ENCODE results near the gene WDR20. TPM values are rescaled to one million over a fixed set of nuclear protein-coding genes. Genes with fewer than 3 reads are reported as not detected.
"Not testable (repeated sequence)": the region's sequence is repeated elsewhere in the genome, so short reads cannot be mapped to it uniquely, and the experiment has no call there.

Gene WDR20
- total and polyA plus RNA-seq, 5 experiments from 2014 or later = 11.3 to 56.9 (median 15.0) TPM

DNA sequence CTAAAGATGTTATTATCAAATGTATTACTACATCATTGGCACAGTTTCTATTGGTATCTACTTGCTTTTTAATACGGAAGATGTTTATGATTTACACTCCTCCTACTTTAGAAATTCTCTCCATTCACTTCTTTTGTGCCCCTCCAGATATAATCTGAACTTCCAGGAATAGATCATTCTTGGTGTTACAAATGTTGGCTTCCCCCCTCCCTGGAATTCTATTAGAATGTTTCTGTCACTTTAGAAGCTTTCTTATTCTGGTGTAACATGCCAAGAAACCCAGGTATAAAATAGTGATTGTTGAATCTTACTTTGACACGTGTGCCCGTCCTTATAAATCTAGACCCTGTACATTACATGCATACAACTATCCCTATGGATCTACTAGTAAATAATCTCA, 1.2 kb upstream of the WDR20 start:
- Mint-ChIP-seq H3K4me1 (peaks cover 12 to 33% (median 24%) of the 10 kb centered on the region in 4 donors), H3K27me3 (no peaks in the 10 kb centered on the region), H3K4me3 (peak overlapping the region; percentile 93 to 99 (median 98)), H3K36me3 (peaks cover 0 to 13% (median 0%) of the 10 kb centered on the region in 3 donors), H3K27ac (peak overlapping the region; percentile 92 to 99 (median 96)), H3K9me3 (no peaks in the 10 kb centered on the region)
- ATAC-seq (no peak), DNase-seq (no peak)
- POLR2A ChIA-PET = no interaction called here

DNA sequence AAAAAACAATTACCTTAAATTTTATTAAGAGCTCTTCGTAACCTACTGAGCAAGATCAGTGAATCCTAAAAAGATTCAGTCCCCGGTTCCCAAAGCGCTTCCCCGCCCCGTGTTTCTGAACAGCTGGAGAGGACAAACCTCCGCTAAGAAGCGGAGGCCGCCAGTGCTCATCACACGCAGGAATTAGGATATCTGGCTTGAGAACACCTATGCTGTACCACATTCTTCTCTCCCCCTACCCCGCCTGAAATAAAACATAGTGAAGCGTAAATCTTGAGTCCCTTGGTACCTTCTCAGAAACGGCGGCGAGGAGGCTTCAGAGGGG, 774 bp upstream of the WDR20 start:
- Mint-ChIP-seq H3K36me3 (peaks cover 0 to 15% (median 0%) of the 10 kb centered on the region in 3 donors), H3K9me3 (no peaks in the 10 kb centered on the region), H3K4me3 (peak overlapping the region; percentile 93 to 99 (median 98)), H3K27me3 (no peaks in the 10 kb centered on the region), H3K27ac (peak overlapping the region; percentile 92 to 99 (median 96)), H3K4me1 (peaks cover 12 to 33% (median 24%) of the 10 kb centered on the region in 4 donors)
- DNase-seq = no peak
- POLR2A ChIA-PET = interaction anchor here (1.5 kb wide), 1 partner anchor 191 kb away, joined by 5 read pairs; no protein-coding TSS in a partner anchor
- no peak for ATAC-seq

DNA sequence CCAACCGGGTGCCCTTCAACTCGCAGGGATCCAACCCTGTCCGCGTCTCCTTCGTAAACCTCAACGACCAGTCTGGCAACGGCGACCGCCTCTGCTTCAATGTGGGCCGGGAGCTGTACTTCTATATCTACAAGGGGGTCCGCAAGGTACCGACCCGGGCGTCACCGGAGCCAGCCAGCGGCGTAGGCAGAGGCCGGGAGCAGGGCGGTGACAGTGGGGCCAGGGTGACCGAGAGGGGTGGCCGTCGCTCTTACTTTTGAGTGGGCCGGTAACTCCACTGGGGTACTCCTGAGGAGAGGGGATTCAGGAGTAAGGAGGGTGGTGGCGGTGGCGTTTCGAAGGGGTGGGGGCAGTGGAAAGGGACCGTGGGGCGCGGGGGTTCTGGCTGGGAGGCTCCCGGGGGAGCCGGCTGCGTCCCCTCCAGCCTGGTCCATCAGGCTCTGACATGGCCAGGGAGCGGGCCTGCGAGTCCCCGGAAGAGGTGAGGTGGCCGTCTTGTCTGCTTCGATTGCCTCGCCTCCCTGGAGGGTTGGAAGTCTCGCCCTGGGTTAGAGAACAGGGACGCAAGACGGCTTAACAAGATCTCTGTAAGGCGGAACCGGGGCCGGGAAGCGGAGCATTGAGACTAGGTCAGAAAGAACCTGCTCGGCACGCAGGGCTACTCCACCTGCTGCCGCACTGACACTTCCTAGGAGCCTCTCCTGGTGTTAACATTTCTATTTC, 491 bp downstream of the WDR20 start:
- peak overlapping the region; percentile 93 to 99 (median 98) for H3K4me3 Mint-ChIP-seq
- H3K4me1 Mint-ChIP-seq = peaks cover 14 to 38% (median 31%) of the 10 kb centered on the region in 4 donors
- peaks cover 0 to 19% (median 3%) of the 10 kb centered on the region in 3 donors for H3K36me3 Mint-ChIP-seq
- no peaks in the 10 kb centered on the region for H3K27me3 Mint-ChIP-seq
- H3K27ac Mint-ChIP-seq = peak overlapping the region; percentile 94 to 99 (median 98)
- H3K9me3 Mint-ChIP-seq = no peaks in the 10 kb centered on the region
- ATAC-seq (peak; percentile 14 to 26), DNase-seq (peak in 8 of 10 donors; percentile 9 to 67 (median 16))
- POLR2A ChIA-PET = interaction anchor here (0.8 to 1.5 kb wide), 3 partner anchors 179 to 331 kb away, joined by 3 to 5 read pairs (median 3); partner anchors contain the start of gene ZNF839

DNA sequence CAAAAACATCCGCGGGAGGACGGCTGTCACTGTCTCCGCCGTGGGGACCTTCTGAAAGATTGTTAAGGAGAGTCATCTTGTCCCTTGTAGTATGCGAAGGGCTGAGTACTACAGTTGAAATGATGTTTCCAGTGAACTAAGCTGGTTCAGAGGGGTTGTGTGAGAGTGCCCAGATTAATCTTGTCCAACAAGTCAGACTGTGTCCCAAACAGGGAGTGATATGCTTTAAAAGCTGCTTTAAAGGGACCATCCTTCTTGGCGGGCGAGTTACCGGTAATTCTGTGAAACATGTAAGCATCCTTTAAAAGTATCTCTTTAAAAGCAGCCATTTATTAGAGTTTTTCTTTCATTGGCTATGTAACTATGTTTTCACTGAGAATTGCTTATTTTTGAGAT, 1.1 kb downstream of the WDR20 start:
- Mint-ChIP-seq H3K4me1 (peaks cover 16 to 43% (median 36%) of the 10 kb centered on the region in 4 donors), H3K9me3 (no peaks in the 10 kb centered on the region), H3K27me3 (no peaks in the 10 kb centered on the region), H3K4me3 (peak overlapping the region; percentile 93 to 99 (median 98)), H3K27ac (peak overlapping the region; percentile 94 to 99 (median 98)), H3K36me3 (peaks cover 0 to 25% (median 5%) of the 10 kb centered on the region in 3 donors)
- ATAC-seq (no peak), DNase-seq (no peak)
- POLR2A ChIA-PET = no interaction called here

DNA sequence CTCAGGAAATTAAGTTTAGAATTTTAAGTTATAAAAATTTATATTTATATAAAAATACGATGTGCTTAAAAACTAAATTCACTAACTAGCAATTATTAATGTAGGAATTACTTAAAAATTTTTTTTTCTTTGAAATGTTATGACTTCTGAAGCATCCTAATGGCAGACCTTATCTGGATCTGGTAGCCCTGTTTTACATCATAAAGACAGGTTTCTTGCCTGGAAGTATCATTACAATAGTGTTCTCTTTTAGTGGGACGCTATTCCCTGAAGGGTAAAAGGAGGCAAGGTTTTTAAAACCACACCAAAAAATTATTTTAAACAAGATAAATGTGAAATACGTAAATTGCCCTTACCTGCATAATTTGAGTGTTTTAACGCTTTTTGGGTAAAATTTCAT, 2.1 kb downstream of the WDR20 start:
- Mint-ChIP-seq H3K27ac (no peak overlapping the region), H3K4me1 (peaks cover 21 to 53% (median 47%) of the 10 kb centered on the region in 4 donors), H3K9me3 (no peaks in the 10 kb centered on the region), H3K36me3 (peaks cover 0 to 34% (median 5%) of the 10 kb centered on the region in 3 donors), H3K27me3 (no peaks in the 10 kb centered on the region), H3K4me3 (no peak overlapping the region)
- ATAC-seq (no peak), DNase-seq (no peak)
- POLR2A ChIA-PET = interaction anchor here (0.5 to 0.6 kb wide), 3 partner anchors 52 to 414 kb away, joined by 3 to 5 read pairs (median 4); no protein-coding TSS in a partner anchor

DNA sequence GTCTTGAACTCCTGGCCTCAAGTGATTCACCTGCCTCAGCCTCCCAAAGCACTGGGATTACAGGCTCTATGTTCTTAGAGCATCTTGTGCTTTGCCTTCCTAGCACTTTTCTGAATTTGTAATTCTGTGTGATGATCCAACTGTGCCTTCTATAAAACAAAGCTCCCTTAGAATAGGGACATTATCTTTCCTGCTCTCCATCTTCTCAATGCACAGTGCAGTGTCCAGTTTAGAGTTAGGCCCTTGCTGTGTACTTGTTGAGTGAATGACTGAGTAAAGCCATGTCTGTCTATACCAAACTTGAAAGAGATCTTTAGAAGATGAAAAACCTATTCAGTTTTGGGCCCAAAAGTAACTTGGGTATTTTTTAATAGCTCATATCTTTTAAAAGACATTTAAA, 5.2 kb downstream of the WDR20 start:
- DNase-seq = no peak
- H3K9me3 Mint-ChIP-seq = no peaks in the 10 kb centered on the region
- no peaks in the 10 kb centered on the region for H3K27me3 Mint-ChIP-seq
- no peak for ATAC-seq
- peaks cover 22 to 64% (median 48%) of the 10 kb centered on the region in 4 donors for H3K4me1 Mint-ChIP-seq
- peaks cover 0 to 50% (median 5%) of the 10 kb centered on the region in 3 donors for H3K36me3 Mint-ChIP-seq
- H3K4me3 Mint-ChIP-seq = peak overlapping the region in 2 of 10 donors; percentile 33 to 58
- POLR2A ChIA-PET = interaction anchor here (0.8 kb wide), 1 partner anchor 26 kb away, joined by 7 read pairs; no protein-coding TSS in a partner anchor
- H3K27ac Mint-ChIP-seq = peak overlapping the region in 2 of 10 donors; percentile 4 to 49

DNA sequence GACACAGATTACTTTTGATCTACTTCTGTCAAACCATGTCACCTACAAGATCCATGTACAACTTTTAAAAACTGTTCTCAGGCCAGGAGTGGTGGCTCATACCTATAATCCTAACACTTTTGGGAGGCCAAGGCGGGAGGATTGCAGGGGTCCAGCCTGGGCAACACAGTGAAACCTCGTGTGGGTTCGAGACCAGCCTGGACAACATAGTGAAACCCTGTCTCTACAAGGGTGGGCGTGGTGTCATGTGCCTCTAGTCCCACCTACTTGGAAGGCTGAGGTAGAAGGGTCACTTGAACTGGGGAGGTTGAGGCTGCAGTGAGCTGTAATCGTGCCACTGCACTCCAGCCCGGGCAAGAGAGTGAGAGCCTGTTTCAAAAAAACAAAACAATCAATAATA, 5.7 kb downstream of the WDR20 start:
- no peaks in the 10 kb centered on the region for H3K9me3 Mint-ChIP-seq
- DNase-seq = no peak
- POLR2A ChIA-PET = no interaction called here
- H3K4me3 Mint-ChIP-seq = peak overlapping the region in 1 of 10 donors; percentile 30
- no peak for ATAC-seq
- H3K27ac Mint-ChIP-seq = peak overlapping the region in 1 of 10 donors; percentile 4
- H3K27me3 Mint-ChIP-seq = no peaks in the 10 kb centered on the region
- peaks cover 22 to 67% (median 47%) of the 10 kb centered on the region in 4 donors for H3K4me1 Mint-ChIP-seq
- peaks cover 0 to 53% (median 5%) of the 10 kb centered on the region in 3 donors for H3K36me3 Mint-ChIP-seq

DNA sequence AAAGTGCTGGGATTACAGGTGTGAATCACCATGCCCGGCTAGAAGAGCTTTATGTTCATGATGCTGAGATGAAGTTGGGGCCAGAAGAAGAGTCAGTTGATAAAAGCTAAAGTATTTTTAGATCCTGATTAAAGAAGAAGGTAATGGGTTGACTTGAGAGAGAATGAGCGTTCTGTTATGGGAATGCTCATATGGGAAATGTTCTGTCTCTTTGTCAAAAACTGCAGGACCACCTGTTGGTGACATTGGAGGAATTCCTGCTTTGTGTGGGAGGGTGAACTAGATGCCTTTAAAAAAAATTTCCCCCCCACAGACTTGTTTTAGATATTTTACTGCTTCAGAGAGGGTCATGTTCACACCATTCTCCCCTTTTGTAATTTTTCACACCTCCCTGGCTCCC, 6.7 kb downstream of the WDR20 start:
- Mint-ChIP-seq H3K27me3 (no peaks in the 10 kb centered on the region), H3K9me3 (no peaks in the 10 kb centered on the region), H3K4me1 (peaks cover 16 to 61% (median 44%) of the 10 kb centered on the region in 4 donors), H3K36me3 (peaks cover 0 to 54% (median 7%) of the 10 kb centered on the region in 3 donors), H3K4me3 (peak overlapping the region in 4 of 10 donors; percentile 11 to 39 (median 23)), H3K27ac (peak overlapping the region in 3 of 10 donors; percentile 10 to 61 (median 56))
- POLR2A ChIA-PET = no interaction called here
- no peak for ATAC-seq
- DNase-seq = no peak

DNA sequence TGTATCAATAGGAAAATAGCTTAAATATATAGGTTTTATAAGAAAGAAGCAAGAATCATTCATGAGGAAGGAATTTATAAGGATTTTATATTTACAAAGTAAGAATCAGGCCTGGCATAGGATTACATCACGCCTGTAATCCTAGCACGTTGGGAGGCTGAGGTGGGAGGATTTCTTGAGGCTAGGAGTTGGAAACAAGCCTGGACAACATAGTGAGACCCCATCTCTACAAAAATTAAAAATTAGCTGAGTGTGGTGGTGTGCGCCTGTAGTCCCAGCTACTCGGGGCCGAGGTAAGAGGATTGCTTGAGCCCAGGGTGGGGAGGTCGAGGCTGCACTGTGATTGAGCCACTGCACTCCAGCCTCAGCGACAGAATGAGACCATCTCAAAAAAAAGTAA, 10.4 kb downstream of the WDR20 start:
- POLR2A ChIA-PET = no interaction called here
- Mint-ChIP-seq H3K27ac (peak overlapping the region in 1 of 10 donors; percentile 55), H3K27me3 (no peaks in the 10 kb centered on the region), H3K9me3 (no peaks in the 10 kb centered on the region), H3K36me3 (peaks cover 0 to 69% (median 20%) of the 10 kb centered on the region in 3 donors), H3K4me3 (no peak overlapping the region), H3K4me1 (peaks cover 25 to 74% (median 58%) of the 10 kb centered on the region in 4 donors)
- DNase-seq = no peak
- ATAC-seq = no peak

DNA sequence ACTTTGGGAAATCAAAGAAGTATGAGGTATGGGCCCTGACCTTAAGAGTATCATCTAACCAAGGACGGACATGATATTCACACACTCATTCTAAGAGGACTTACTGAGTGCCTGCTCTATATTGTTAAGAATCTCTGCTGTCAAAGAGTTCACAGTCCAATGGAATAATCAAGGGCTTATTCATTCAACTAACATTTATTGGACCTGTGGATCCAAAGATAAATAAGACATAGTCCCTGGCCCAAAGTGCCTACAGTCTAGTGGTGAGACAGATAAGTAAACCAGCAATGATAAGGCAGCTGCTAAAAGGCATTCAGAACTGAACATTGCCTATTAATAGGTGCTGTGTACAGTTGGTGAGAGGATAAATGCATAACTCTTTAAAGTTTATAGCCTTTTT, 11.0 kb downstream of the WDR20 start:
- H3K9me3 Mint-ChIP-seq = no peaks in the 10 kb centered on the region
- no peaks in the 10 kb centered on the region for H3K27me3 Mint-ChIP-seq
- no peak overlapping the region for H3K4me3 Mint-ChIP-seq
- POLR2A ChIA-PET = interaction anchor here (0.7 kb wide), 1 partner anchor 1734 kb away, joined by 6 read pairs; no protein-coding TSS in a partner anchor
- peaks cover 26 to 70% (median 56%) of the 10 kb centered on the region in 4 donors for H3K4me1 Mint-ChIP-seq
- ATAC-seq = no peak
- peaks cover 0 to 65% (median 17%) of the 10 kb centered on the region in 3 donors for H3K36me3 Mint-ChIP-seq
- no peak for DNase-seq
- H3K27ac Mint-ChIP-seq = no peak overlapping the region

DNA sequence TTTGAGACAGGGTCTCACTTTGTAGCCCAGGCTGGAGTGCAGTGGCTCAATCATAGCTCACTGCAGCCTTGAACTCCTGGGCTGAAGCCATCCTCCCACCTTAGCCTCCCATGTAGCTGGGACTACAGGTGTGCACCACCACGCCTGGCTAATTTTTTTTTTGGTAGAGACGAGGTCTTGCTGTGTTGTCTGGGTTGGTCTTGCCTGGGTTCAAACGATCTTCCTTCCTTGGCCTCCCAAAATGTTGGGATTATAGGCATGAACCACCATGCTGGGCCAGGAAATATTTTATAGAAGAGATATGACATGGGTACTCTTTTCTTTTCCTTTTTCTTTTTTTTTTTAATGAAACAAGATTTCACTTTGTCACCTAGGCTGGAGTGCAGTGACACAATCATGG, 11.7 kb downstream of the WDR20 start:
- ATAC-seq, H3K4me3 Mint-ChIP-seq, H3K27me3 Mint-ChIP-seq, H3K9me3 Mint-ChIP-seq, DNase-seq, H3K27ac Mint-ChIP-seq, POLR2A ChIA-PET: not testable (repeated sequence)
- Mint-ChIP-seq H3K4me1 (peaks cover 24 to 68% (median 50%) of the 10 kb centered on the region in 4 donors), H3K36me3 (peaks cover 0 to 58% (median 17%) of the 10 kb centered on the region in 3 donors)

DNA sequence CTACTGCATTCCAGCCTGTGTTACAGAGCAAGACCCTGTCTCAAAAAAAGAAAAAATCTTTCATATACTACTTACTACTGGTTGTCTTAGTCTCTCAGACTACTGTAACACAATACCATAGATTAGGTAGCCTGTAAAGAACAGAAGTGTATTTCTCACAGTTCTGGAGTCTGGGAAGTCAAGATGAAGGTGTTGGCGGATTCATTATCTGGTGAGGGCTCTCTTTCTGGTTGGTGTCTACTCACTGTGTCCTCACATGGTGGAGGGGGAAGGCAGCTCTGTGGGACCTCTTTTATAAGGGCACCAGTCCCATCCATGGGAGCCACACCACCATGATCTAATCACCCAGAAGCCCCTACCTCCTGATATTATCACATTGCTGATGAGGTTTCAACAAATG, 14.4 kb downstream of the WDR20 start:
- Mint-ChIP-seq H3K4me1 (peaks cover 25 to 68% (median 56%) of the 10 kb centered on the region in 4 donors), H3K27me3 (no peaks in the 10 kb centered on the region), H3K27ac (peak overlapping the region in 3 of 10 donors; percentile 1 to 81 (median 30)), H3K9me3 (no peaks in the 10 kb centered on the region), H3K4me3 (no peak overlapping the region), H3K36me3 (peaks cover 0 to 60% (median 17%) of the 10 kb centered on the region in 3 donors)
- no peak for ATAC-seq
- no peak for DNase-seq
- POLR2A ChIA-PET = no interaction called here
